Dendritic cell treated with granulocyte-macrophage colony-stimulating factor and Interleukin-4, amounts not matched to agents 40 ng/mL and 50 ng/mL, for 4 days (primary cell): ENCODE data around the gene XDH.

Experiments
- H3K27ac Mint-ChIP-seq: one replicate; pipeline ENCODE4 v1.8.0; 2022; ENCODE audit warnings: mild to moderate bottlenecking, mixed read lengths
- H3K27me3 Mint-ChIP-seq: one replicate; pipeline ENCODE4 v1.8.0; 2022; ENCODE audit warnings: mild to moderate bottlenecking, mixed read lengths
- H3K36me3 Mint-ChIP-seq: one replicate; pipeline ENCODE4 v1.8.0; 2022; ENCODE audit warnings: low read depth, mixed read lengths
- H3K4me1 Mint-ChIP-seq: one replicate; pipeline ENCODE4 v1.8.0; 2022; ENCODE audit warnings: low read depth, mixed read lengths
- H3K4me3 Mint-ChIP-seq: one replicate; pipeline ENCODE4 v1.8.0; 2022; ENCODE audit warnings: mild to moderate bottlenecking, moderate library complexity, mixed read lengths
- H3K9me3 Mint-ChIP-seq: one replicate; pipeline ENCODE4 v1.8.0; 2022; ENCODE audit warnings: mixed read lengths
- intact Hi-C: fragments of 100-400 bp; cut with micrococcal nuclease; formaldehyde crosslinking; loops from one replicate; pipeline ENCODE4 v1.15.0; 2022

XDH gene

GRCh38 chr2:31324016-31324633, 90.4 kb downstream of the XDH start:
- intact Hi-C loops, result loop anchor here (10.0 kb wide), 2 partner anchors 89 to 529 kb away; partner anchors contain the start of gene EHD3
- H3K4me3 Mint-ChIP-seq, result peak overlapping the region; percentile 56
- H3K27me3 Mint-ChIP-seq, result no peaks in the 10 kb centered on the region
- H3K4me1 Mint-ChIP-seq, result peaks cover 54% of the 10 kb centered on the region
- H3K36me3 Mint-ChIP-seq, result no peaks in the 10 kb centered on the region
- no peaks in the 10 kb centered on the region for H3K9me3 Mint-ChIP-seq
- peak overlapping the region; percentile 65 for H3K27ac Mint-ChIP-seq

- H3K4me1 Mint-ChIP-seq, result peaks cover 52% of the 10 kb centered on the region
- no peak overlapping the region for H3K27ac Mint-ChIP-seq
- H3K9me3 Mint-ChIP-seq, result no peaks in the 10 kb centered on the region
- no peaks in the 10 kb centered on the region for H3K36me3 Mint-ChIP-seq
- intact Hi-C loops, result loop anchor here (10.0 kb wide), 2 partner anchors 88 to 528 kb away; partner anchors contain the start of gene EHD3
- H3K27me3 Mint-ChIP-seq, result no peaks in the 10 kb centered on the region
- H3K4me3 Mint-ChIP-seq, result no peak overlapping the region
Measured at GRCh38 chr2:31322371-31322770, 92.2 kb downstream of the XDH start.

GRCh38 chr2:31319406-31320175, 95.0 kb downstream of the XDH start:
- Mint-ChIP-seq H3K4me1 (peaks cover 52% of the 10 kb centered on the region), H3K36me3 (no peaks in the 10 kb centered on the region), H3K27ac (peak overlapping the region; percentile 84), H3K27me3 (no peaks in the 10 kb centered on the region), H3K4me3 (no peak overlapping the region), H3K9me3 (no peaks in the 10 kb centered on the region)
- intact Hi-C loops, result loop anchor here (10.0 kb wide), 2 partner anchors 85 to 525 kb away; partner anchors contain the start of gene EHD3

- Mint-ChIP-seq H3K36me3 (no peaks in the 10 kb centered on the region), H3K27me3 (no peaks in the 10 kb centered on the region), H3K4me3 (peak overlapping the region; percentile 45), H3K9me3 (no peaks in the 10 kb centered on the region), H3K27ac (peak overlapping the region; percentile 84), H3K4me1 (peaks cover 43% of the 10 kb centered on the region)
- intact Hi-C loops, result no loop called here
Measured at GRCh38 chr2:31318361-31319336, 95.9 kb downstream of the XDH start.

GRCh38 chr2:31317396-31317795, 97.1 kb downstream of the XDH start:
- Mint-ChIP-seq H3K27me3 (no peaks in the 10 kb centered on the region), H3K36me3 (no peaks in the 10 kb centered on the region), H3K4me1 (peaks cover 40% of the 10 kb centered on the region), H3K9me3 (no peaks in the 10 kb centered on the region), H3K27ac (no peak overlapping the region), H3K4me3 (no peak overlapping the region)
- intact Hi-C loops, result no loop called here

GRCh38 chr2:31314761-31315160, 99.8 kb downstream of the XDH start:
- Mint-ChIP-seq H3K27me3 (no peaks in the 10 kb centered on the region), H3K9me3 (no peaks in the 10 kb centered on the region), H3K4me1 (peaks cover 24% of the 10 kb centered on the region), H3K36me3 (no peaks in the 10 kb centered on the region), H3K4me3 (no peak overlapping the region), H3K27ac (no peak overlapping the region)
- intact Hi-C loops, result no loop called here

- intact Hi-C loops, result no loop called here
- H3K4me1 Mint-ChIP-seq, result peaks cover 6% of the 10 kb centered on the region
- no peak overlapping the region for H3K4me3 Mint-ChIP-seq
- H3K9me3 Mint-ChIP-seq, result no peaks in the 10 kb centered on the region
- no peak overlapping the region for H3K27ac Mint-ChIP-seq
- H3K27me3 Mint-ChIP-seq, result no peaks in the 10 kb centered on the region
- H3K36me3 Mint-ChIP-seq, result no peaks in the 10 kb centered on the region
Measured at GRCh38 chr2:31312898-31313297, 101.6 kb downstream of the XDH start.

GRCh38 chr2:31304816-31305215, 109.7 kb downstream of the XDH start:
- H3K9me3 Mint-ChIP-seq, result no peaks in the 10 kb centered on the region
- no peaks in the 10 kb centered on the region for H3K36me3 Mint-ChIP-seq
- no peak overlapping the region for H3K27ac Mint-ChIP-seq
- no peak overlapping the region for H3K4me3 Mint-ChIP-seq
- no peaks in the 10 kb centered on the region for H3K27me3 Mint-ChIP-seq
- peaks cover 4% of the 10 kb centered on the region for H3K4me1 Mint-ChIP-seq
- intact Hi-C loops, result no loop called here

GRCh38 chr2:31302940-31303563, 111.5 kb downstream of the XDH start:
- H3K4me1 Mint-ChIP-seq, result peaks cover 4% of the 10 kb centered on the region
- no peaks in the 10 kb centered on the region for H3K36me3 Mint-ChIP-seq
- no peak overlapping the region for H3K27ac Mint-ChIP-seq
- no peak overlapping the region for H3K4me3 Mint-ChIP-seq
- no peaks in the 10 kb centered on the region for H3K9me3 Mint-ChIP-seq
- no peaks in the 10 kb centered on the region for H3K27me3 Mint-ChIP-seq
- intact Hi-C loops, result no loop called here

- no peaks in the 10 kb centered on the region for H3K27me3 Mint-ChIP-seq
- H3K4me1 Mint-ChIP-seq, result peaks cover 11% of the 10 kb centered on the region
- no peak overlapping the region for H3K27ac Mint-ChIP-seq
- no peaks in the 10 kb centered on the region for H3K36me3 Mint-ChIP-seq
- intact Hi-C loops, result no loop called here
- no peaks in the 10 kb centered on the region for H3K9me3 Mint-ChIP-seq
- no peak overlapping the region for H3K4me3 Mint-ChIP-seq
Measured at GRCh38 chr2:31300309-31300708, 114.2 kb downstream of the XDH start.

GRCh38 chr2:31299547-31299946, 115.0 kb downstream of the XDH start:
- H3K27me3 Mint-ChIP-seq, result peaks cover 1% of the 10 kb centered on the region
- H3K27ac Mint-ChIP-seq, result no peak overlapping the region
- H3K36me3 Mint-ChIP-seq, result no peaks in the 10 kb centered on the region
- intact Hi-C loops, result no loop called here
- no peak overlapping the region for H3K4me3 Mint-ChIP-seq
- peaks cover 7% of the 10 kb centered on the region for H3K4me1 Mint-ChIP-seq
- no peaks in the 10 kb centered on the region for H3K9me3 Mint-ChIP-seq

GRCh38 chr2:31297751-31298150, 116.8 kb downstream of the XDH start:
- Mint-ChIP-seq H3K36me3 (no peaks in the 10 kb centered on the region), H3K9me3 (no peaks in the 10 kb centered on the region), H3K4me1 (peaks cover 13% of the 10 kb centered on the region), H3K4me3 (no peak overlapping the region), H3K27me3 (peaks cover 1% of the 10 kb centered on the region), H3K27ac (peak overlapping the region; percentile 23)
- intact Hi-C loops, result no loop called here

- no peaks in the 10 kb centered on the region for H3K9me3 Mint-ChIP-seq
- no peak overlapping the region for H3K4me3 Mint-ChIP-seq
- H3K27ac Mint-ChIP-seq, result no peak overlapping the region
- no peaks in the 10 kb centered on the region for H3K36me3 Mint-ChIP-seq
- peaks cover 13% of the 10 kb centered on the region for H3K4me1 Mint-ChIP-seq
- H3K27me3 Mint-ChIP-seq, result peaks cover 1% of the 10 kb centered on the region
- intact Hi-C loops, result no loop called here
Measured at GRCh38 chr2:31296641-31297287, 117.8 kb downstream of the XDH start.
